H1 (cell line): Measurements from ENCODE around the gene CEACAM5. TPM values are rescaled to one million over a fixed set of nuclear protein-coding genes. Genes with fewer than 3 reads are reported as not detected.

ENCODE experiments used
- CTCF ChIA-PET: fragments of 300-600 bp; sonication (Branson Sonifier 250); formaldehyde crosslinking; loops from one replicate; lab custom pipeline; 2021; ENCODE audit not compliant: partially characterized antibody; lab: Charles Lee
- POLR2A ChIA-PET: fragments of 300-600 bp; sonication (Branson Sonifier 250); formaldehyde crosslinking; loops from one replicate; lab custom pipeline; 2021; ENCODE audit warnings: inconsistent platforms; ENCODE audit not compliant: partially characterized antibody; lab: Charles Lee
- DNase-seq, 2 experiments: peaks; one replicate each; pipeline versions ENCODE4 v3.0.0 to v3.0.0-alpha.2; 2010 to 2022; ENCODE audit warnings: low spot score in 2 of 2, low read depth in 1 of 2, mixed read lengths in 1 of 2
- FAIRE-seq: peaks from 2 replicates; lab custom pipeline; 2011; peaks lifted over from hg19 to GRCh38; lab: Jason Lieb, UNC
- H2AFZ ChIP-seq: 2 replicates; pipeline ENCODE4 v1.8.1; 2012; ENCODE audit warnings: low read length, inconsistent platforms
- H2AK5ac ChIP-seq: 2 replicates; pipeline ENCODE4 v1.6.1; 2013; ENCODE audit warnings: low read depth, low read length
- H2BK120ac ChIP-seq: replicated peaks from 2 replicates; pipeline ENCODE3; 2013; ENCODE audit warnings: low read depth, low read length, inconsistent platforms
- H2BK12ac ChIP-seq: 2 replicates; pipeline ENCODE4 v1.6.1; 2013; ENCODE audit warnings: low read depth, low read length
- H2BK15ac ChIP-seq: 2 replicates; pipeline ENCODE4 v1.6.1; 2013; ENCODE audit warnings: low read length
- H2BK20ac ChIP-seq: 2 replicates; pipeline ENCODE4 v1.6.1; 2013; ENCODE audit warnings: low read length
- H2BK5ac ChIP-seq: 2 replicates; pipeline ENCODE4 v1.6.1; 2013; ENCODE audit warnings: low read depth, low read length
- H3K14ac ChIP-seq: 2 replicates; pipeline ENCODE4 v1.6.1; 2013; ENCODE audit warnings: inconsistent platforms; ENCODE audit not compliant: insufficient read length
- H3K18ac ChIP-seq: 2 replicates; pipeline ENCODE4 v1.6.1; 2013; ENCODE audit warnings: low read length; ENCODE audit errors: extremely low read depth
- H3K23ac ChIP-seq: 2 replicates; pipeline ENCODE4 v1.6.1; 2013; ENCODE audit warnings: inconsistent platforms; ENCODE audit not compliant: insufficient read length
- H3K23me2 ChIP-seq: 2 replicates; pipeline ENCODE4 v1.6.1; 2013; ENCODE audit warnings: low read depth, low read length
- H3K27ac ChIP-seq: 2 replicates; pipeline ENCODE4 v1.6.1; 2011; ENCODE audit warnings: low read depth, low read length, inconsistent platforms
- H3K27me3 ChIP-seq, 4 experiments: replicated peaks in 1 of 4; 1 replicate in 1 of 4; 2 replicates in 3 of 4; pipeline versions ENCODE4 v1.6.1 to v1.8.1; 2011 to 2013; ENCODE audit warnings: low read length in 3 of 4, mild to moderate bottlenecking in 3 of 4, inconsistent platforms in 2 of 4, mixed read lengths in 2 of 4, moderate library complexity in 1 of 4; ENCODE audit not compliant: control insufficient read depth in 3 of 4, insufficient read depth in 3 of 4; ENCODE audit errors: extremely low read depth in 1 of 4
- H3K36me3 ChIP-seq, 4 experiments: 2 replicates each; pipeline versions ENCODE4 v1.6.1 to v1.8.1; 2011 to 2013; ENCODE audit warnings: mild to moderate bottlenecking in 4 of 4, low read length in 3 of 4, moderate library complexity in 2 of 4, control low read depth in 1 of 4, inconsistent platforms in 1 of 4; ENCODE audit not compliant: insufficient read depth in 4 of 4, control insufficient read depth in 2 of 4
- H3K4ac ChIP-seq: replicated peaks from 2 replicates; pipeline ENCODE3; 2013; ENCODE audit warnings: low read length, low read depth, mixed read lengths, inconsistent platforms; ENCODE audit not compliant: insufficient read length
- H3K4me1 ChIP-seq, 4 experiments: replicated peaks in 1 of 4; 1 replicate in 1 of 4; 2 replicates in 3 of 4; pipeline versions ENCODE4 v1.6.1 to v1.8.1; 2011 to 2013; ENCODE audit warnings: low read length in 3 of 4, inconsistent platforms in 2 of 4, mixed read lengths in 1 of 4; ENCODE audit not compliant: insufficient read depth in 4 of 4, control insufficient read depth in 3 of 4
- H3K4me2 ChIP-seq, 2 experiments: 2 replicates each; pipeline versions ENCODE4 v1.6.1 to v1.8.1; 2011 to 2013; ENCODE audit warnings: low read depth in 2 of 2, low read length in 2 of 2, control low read depth in 1 of 2, inconsistent platforms in 1 of 2, mild to moderate bottlenecking in 1 of 2; ENCODE audit not compliant: insufficient read depth in 1 of 2
- H3K4me3 ChIP-seq, 4 experiments: fragments of 200-600, 300-600 bp in 1 of 4; sonication (generic), shearing (Covaris generic), sonication (Bioruptor Twin) in 1 of 4; 2 replicates each; pipeline versions ENCODE4 v1.5.1 to v1.8.1; 2011 to 2016; ENCODE audit warnings: low read length in 4 of 4, low read depth in 3 of 4, control low read depth in 2 of 4, inconsistent platforms in 2 of 4, mild to moderate bottlenecking in 2 of 4, mixed read lengths in 1 of 4, moderate library complexity in 1 of 4; ENCODE audit not compliant: insufficient read depth in 2 of 4; ENCODE audit errors: extremely low read depth in 1 of 4
- H3K56ac ChIP-seq: replicated peaks from 2 replicates; pipeline ENCODE3; 2013; ENCODE audit warnings: low read depth, mild to moderate bottlenecking, mixed read lengths, low read length, inconsistent platforms; ENCODE audit not compliant: insufficient read length
- H3K79me1 ChIP-seq: 2 replicates; pipeline ENCODE4 v1.6.1; 2013; ENCODE audit warnings: low read depth, low read length, control low read depth
- H3K79me2 ChIP-seq, 2 experiments: 2 replicates each; pipeline versions ENCODE4 v1.6.1 to v1.8.1; 2012 to 2013; ENCODE audit warnings: low read length in 2 of 2, mild to moderate bottlenecking in 2 of 2, inconsistent platforms in 1 of 2; ENCODE audit not compliant: insufficient read depth in 2 of 2, control insufficient read depth in 1 of 2
- H3K9ac ChIP-seq, 4 experiments: replicated peaks in 1 of 4; 1 replicate in 1 of 4; 2 replicates in 3 of 4; pipeline versions ENCODE4 v1.6.1 to v1.8.1; 2011 to 2013; ENCODE audit warnings: low read depth in 3 of 4, low read length in 3 of 4, control low read depth in 2 of 4, mild to moderate bottlenecking in 2 of 4, moderate library complexity in 2 of 4, inconsistent platforms in 1 of 4; ENCODE audit errors: extremely low read depth in 1 of 4
- H3K9me3 ChIP-seq, 2 experiments: 2 replicates each; pipeline versions ENCODE4 v1.6.1 to v1.8.1; 2012 to 2013; ENCODE audit warnings: mild to moderate bottlenecking in 2 of 2, moderate library complexity in 2 of 2, control low read depth in 1 of 2, inconsistent platforms in 1 of 2, low read depth in 1 of 2, low read length in 1 of 2, mixed read lengths in 1 of 2; ENCODE audit not compliant: insufficient read depth in 2 of 2
- H4K20me1 ChIP-seq, 2 experiments: replicated peaks in 1 of 2; 2 replicates each; pipeline versions ENCODE3 to v1.8.1; 2011 to 2013; ENCODE audit warnings: inconsistent platforms in 2 of 2, low read length in 2 of 2, mild to moderate bottlenecking in 1 of 2; ENCODE audit not compliant: insufficient read depth in 2 of 2, control insufficient read depth in 1 of 2
- H4K5ac ChIP-seq: 2 replicates; pipeline ENCODE4 v1.6.1; 2013; ENCODE audit warnings: low read length, low read depth, mixed read lengths, inconsistent platforms; ENCODE audit not compliant: insufficient read length
- H4K8ac ChIP-seq: 2 replicates; pipeline ENCODE4 v1.8.0; 2013; ENCODE audit warnings: mild to moderate bottlenecking, moderate library complexity, low read length, inconsistent platforms; ENCODE audit not compliant: insufficient read depth; ENCODE audit errors: extremely low read depth
- H4K91ac ChIP-seq: replicated peaks from 2 replicates; pipeline ENCODE3; 2013; ENCODE audit warnings: low read length, mixed read lengths, inconsistent platforms; ENCODE audit not compliant: insufficient read length
- CTCF ChIP-seq, 3 experiments: IDR thresholded peaks; 1 replicate in 2 of 3; 2 replicates in 1 of 3; pipeline versions ENCODE4 v1.5.1 to v1.6.1; 2011; ENCODE audit warnings: low read length in 3 of 3, mild to moderate bottlenecking in 3 of 3, inconsistent platforms in 2 of 3, low read depth in 1 of 3, moderate library complexity in 1 of 3; ENCODE audit not compliant: insufficient read depth in 1 of 3; ENCODE audit errors: control extremely low read depth in 1 of 3
- KDM4A ChIP-seq: IDR thresholded peaks from one replicate; pipeline ENCODE4 v1.7.1; 2012; ENCODE audit warnings: low read depth, mild to moderate bottlenecking, moderate library complexity, low read length, inconsistent platforms; ENCODE audit not compliant: severe bottlenecking
- POLR2AphosphoS5 ChIP-seq: IDR thresholded peaks from 2 replicates; pipeline ENCODE4 v1.6.1; 2011; ENCODE audit warnings: low read depth, low read length
- RBBP5 ChIP-seq: IDR thresholded peaks from 2 replicates; pipeline ENCODE4 v1.7.1; 2012; ENCODE audit warnings: low read depth, mild to moderate bottlenecking, inconsistent platforms, low read length, moderate library complexity, borderline replicate concordance
- SIRT6 ChIP-seq: IDR thresholded peaks from one replicate; pipeline ENCODE4 v1.7.1; 2012; ENCODE audit warnings: low read length, inconsistent platforms
- TBP ChIP-seq: IDR thresholded peaks from 2 replicates; pipeline ENCODE4 v1.6.1; 2011; ENCODE audit warnings: low read depth, low read length, improper control_type of control experiment
- USF2 ChIP-seq: IDR thresholded peaks from 2 replicates; pipeline ENCODE4 v1.6.1; 2011; ENCODE audit warnings: low read length, improper control_type of control experiment
- WGBS, 2 experiments: shearing (Covaris generic) in 1 of 2; methylation state at CpG; one replicate each; pipeline versions ENCODE4 v1.1.6 to v1.1.7; 2013 to 2015; ENCODE audit warnings: low lambda C conversion rate in 2 of 2, mixed read lengths in 2 of 2, inconsistent platforms in 1 of 2, low coverage in 1 of 2, missing lambda C conversion rate in 1 of 2; ENCODE audit not compliant: insufficient replicate concordance in 2 of 2, insufficient coverage in 1 of 2, insufficient read length in 1 of 2; ENCODE audit errors: extremely low coverage in 1 of 2, missing lambda C conversion rate in 1 of 2; 5-methylcytosine and 5-hydroxymethylcytosine counted together
- polyA plus RNA-seq, 7 experiments: library from polyadenylated mRNA; depleted of rRNA in 3 of 7; stranded (reverse) in 5 of 7; unstranded in 2 of 7; fragments of >200 nt in 5 of 7; fragments of 200-250 nt in 2 of 7; gene quantifications; 1 replicate in 5 of 7; 2 replicates in 1 of 7; 4 replicates in 1 of 7; pipeline versions ENCODE4 v1.2.1 to v1.2.3, GENCODE V29; 2011 to 2013; ENCODE audit warnings: missing spikeins in 2 of 7, mixed read lengths in 2 of 7
- total RNA-seq: library from RNA; stranded (reverse); fragmentation: NEBNext Ultra II Directional; extraction: Animal tissue kit (Norgen Biotek cat#: 25700); gene quantifications from 2 replicates; pipeline ENCODE4 v1.2.1, GENCODE V29; 2021
- TF ChIP-seq, protein P1 (sequence below): IDR thresholded peaks from 2 replicates; pipeline ENCODE4 v1.6.1; 2012; ENCODE audit warnings: inconsistent platforms

CEACAM5 gene
- total and polyA plus RNA-seq, 2 of the 8 experiments (the other 6 are each of a cell fraction or from before 2014, with no cell fraction given) = not detected

GRCh38 chr19:41699231-41699967 is 9.0 kb upstream of the CEACAM5 start:
- no peaks in the 10 kb centered on the region for H3K79me2 ChIP-seq
- FAIRE-seq = no peak
- no peak overlapping the region for H3K18ac ChIP-seq
- H2BK20ac ChIP-seq = no peak overlapping the region
- no peak overlapping the region for H3K27ac ChIP-seq
- no peak overlapping the region for H2AK5ac ChIP-seq
- no peak overlapping the region for H2BK5ac ChIP-seq
- H2BK15ac ChIP-seq = no peak overlapping the region
- no peak overlapping the region for H4K91ac ChIP-seq
- TF ChIP-seq SIRT6 (no peak), KDM4A (no peak), CTCF (IDR thresholded peaks at IDR 0.05; ENCODE audit: control extremely low read depth in 1 of 3, insufficient read depth in 1 of 3, low read depth in 1 of 3, low read length in 3 of 3) (no peak), POLR2AphosphoS5 (no peak), USF2 (no peak), RBBP5 (no peak), TBP (no peak)
- TF ChIP-seq, protein P1, sequence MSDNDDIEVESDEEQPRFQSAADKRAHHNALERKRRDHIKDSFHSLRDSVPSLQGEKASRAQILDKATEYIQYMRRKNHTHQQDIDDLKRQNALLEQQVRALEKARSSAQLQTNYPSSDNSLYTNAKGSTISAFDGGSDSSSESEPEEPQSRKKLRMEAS = no peak
- H4K20me1 ChIP-seq = no peaks in the 10 kb centered on the region
- H3K4me3 ChIP-seq = no peak overlapping the region
- ChIA-PET POLR2A (no interaction called here), CTCF (interaction anchor here (0.9 to 1.2 kb wide), 2 partner anchors 9 to 54 kb away, joined by 3 read pairs; no protein-coding TSS in a partner anchor)
- H3K79me1 ChIP-seq = no peaks in the 10 kb centered on the region
- no peak overlapping the region for H3K4me2 ChIP-seq
- H3K23me2 ChIP-seq = no peaks in the 10 kb centered on the region
- H4K8ac ChIP-seq = no peak overlapping the region
- no peak overlapping the region for H2BK120ac ChIP-seq
- no peak overlapping the region for H3K56ac ChIP-seq
- H3K23ac ChIP-seq = no peak overlapping the region
- H3K4ac ChIP-seq = no peak overlapping the region
- 69% methylated on average over 17 of the region's 17 CpGs; no CpG with 5 or more reads in 1 of the 2 experiments for WGBS, 2 experiments
- H3K27me3 ChIP-seq = no peaks in the 10 kb centered on the region
- no peak overlapping the region for H4K5ac ChIP-seq
- no peak overlapping the region for H3K14ac ChIP-seq
- DNase-seq = no peak
- H3K9ac ChIP-seq = no peak overlapping the region
- no peak overlapping the region for H2AFZ ChIP-seq
- peaks cover 88 to 93% of the 10 kb centered on the region in 2 experiments for H3K9me3 ChIP-seq
- H3K4me1 ChIP-seq = no peaks in the 10 kb centered on the region
- H3K36me3 ChIP-seq = no peaks in the 10 kb centered on the region
- no peak overlapping the region for H2BK12ac ChIP-seq
